ENCODE results near the gene OR6A2.

DNA sequence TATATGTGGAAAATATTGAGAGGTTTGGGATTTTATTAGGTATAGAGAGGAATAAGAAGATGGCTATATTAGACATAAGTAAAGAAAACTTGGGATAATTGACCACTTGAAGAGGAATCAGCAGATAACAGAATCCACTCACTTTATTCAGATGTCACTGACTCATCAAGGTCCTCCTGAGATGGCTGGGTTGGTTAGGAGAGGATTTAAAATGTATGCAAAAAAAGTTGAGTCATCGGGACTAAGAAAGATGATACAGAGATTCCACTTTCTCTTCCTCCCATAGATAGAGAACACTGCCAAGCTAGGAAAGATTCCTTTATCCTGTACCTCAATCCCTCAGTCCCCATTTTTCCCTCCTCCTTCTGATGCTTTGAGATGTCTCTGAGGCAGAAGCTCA is at the start of gene OR6A2:
- TF ChIP-seq, protein P1, sequence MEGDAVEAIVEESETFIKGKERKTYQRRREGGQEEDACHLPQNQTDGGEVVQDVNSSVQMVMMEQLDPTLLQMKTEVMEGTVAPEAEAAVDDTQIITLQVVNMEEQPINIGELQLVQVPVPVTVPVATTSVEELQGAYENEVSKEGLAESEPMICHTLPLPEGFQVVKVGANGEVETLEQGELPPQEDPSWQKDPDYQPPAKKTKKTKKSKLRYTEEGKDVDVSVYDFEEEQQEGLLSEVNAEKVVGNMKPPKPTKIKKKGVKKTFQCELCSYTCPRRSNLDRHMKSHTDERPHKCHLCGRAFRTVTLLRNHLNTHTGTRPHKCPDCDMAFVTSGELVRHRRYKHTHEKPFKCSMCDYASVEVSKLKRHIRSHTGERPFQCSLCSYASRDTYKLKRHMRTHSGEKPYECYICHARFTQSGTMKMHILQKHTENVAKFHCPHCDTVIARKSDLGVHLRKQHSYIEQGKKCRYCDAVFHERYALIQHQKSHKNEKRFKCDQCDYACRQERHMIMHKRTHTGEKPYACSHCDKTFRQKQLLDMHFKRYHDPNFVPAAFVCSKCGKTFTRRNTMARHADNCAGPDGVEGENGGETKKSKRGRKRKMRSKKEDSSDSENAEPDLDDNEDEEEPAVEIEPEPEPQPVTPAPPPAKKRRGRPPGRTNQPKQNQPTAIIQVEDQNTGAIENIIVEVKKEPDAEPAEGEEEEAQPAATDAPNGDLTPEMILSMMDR (IDR thresholded peaks at IDR 0.05), result no peak
- no peak for TF ChIP-seq POLR2AphosphoS5 (IDR thresholded peaks at IDR 0.05)

All from breast epithelium (tissue), 3 donors.